Mesendoderm (in vitro differentiated cells): ENCODE measurements around the gene POLR3GL.
A peak's percentile ranks its signal among the peaks of the same experiment; 100 is the strongest.

Experiments
- DNase-seq: peaks from one replicate; pipeline ENCODE4 v3.0.0; 2013
- H2AK5ac ChIP-seq: 2 replicates; pipeline ENCODE4 v1.6.1; 2013; ENCODE audit warnings: low read length, inconsistent platforms
- H2BK120ac ChIP-seq: 2 replicates; pipeline ENCODE4 v1.6.1; 2013; ENCODE audit warnings: low read depth, mild to moderate bottlenecking, low read length, moderate library complexity, mixed read lengths
- H2BK15ac ChIP-seq: replicated peaks from 2 replicates; pipeline ENCODE4 v1.6.1; 2013; ENCODE audit warnings: low read depth, mild to moderate bottlenecking, moderate library complexity
- H2BK5ac ChIP-seq: 2 replicates; pipeline ENCODE4 v1.6.1; 2013; ENCODE audit warnings: low read length, inconsistent platforms
- H3K18ac ChIP-seq: 2 replicates; pipeline ENCODE4 v1.6.1; 2013; ENCODE audit warnings: mild to moderate bottlenecking, low read length, mixed read lengths
- H3K23ac ChIP-seq: one replicate; pipeline ENCODE4 v1.6.1; 2013; ENCODE audit warnings: low read length
- H3K27ac ChIP-seq: 2 replicates; pipeline ENCODE4 v1.5.1; 2013; ENCODE audit warnings: low read depth, mild to moderate bottlenecking, inconsistent platforms, low read length, moderate library complexity
- H3K27me3 ChIP-seq: 2 replicates; pipeline ENCODE4 v1.6.1; 2013; ENCODE audit warnings: low read length, control low read depth, mild to moderate bottlenecking, inconsistent platforms; ENCODE audit not compliant: insufficient read depth, poor library complexity
- H3K36me3 ChIP-seq: 2 replicates; pipeline ENCODE4 v1.6.1; 2013; ENCODE audit warnings: low read length, inconsistent platforms; ENCODE audit not compliant: control insufficient read depth, insufficient read depth
- H3K4ac ChIP-seq: one replicate; pipeline ENCODE4 v1.6.1; 2013; ENCODE audit warnings: low read depth, mild to moderate bottlenecking, low read length, moderate library complexity
- H3K4me1 ChIP-seq: 2 replicates; pipeline ENCODE4 v1.6.1; 2013; ENCODE audit warnings: low read depth, low read length, inconsistent platforms; ENCODE audit not compliant: control insufficient read depth
- H3K4me2 ChIP-seq: 2 replicates; pipeline ENCODE4 v1.6.1; 2013; ENCODE audit warnings: low read length
- H3K4me3 ChIP-seq: 2 replicates; pipeline ENCODE4 v1.5.1; 2013; ENCODE audit warnings: mild to moderate bottlenecking, low read length
- H3K56ac ChIP-seq: one replicate; pipeline ENCODE4 v1.6.1; 2013; ENCODE audit warnings: low read length
- H3K79me1 ChIP-seq: 2 replicates; pipeline ENCODE4 v1.6.1; 2013; ENCODE audit warnings: low read length, inconsistent platforms
- H3K79me2 ChIP-seq: 2 replicates; pipeline ENCODE4 v1.6.1; 2013; ENCODE audit warnings: mild to moderate bottlenecking, low read length; ENCODE audit not compliant: control insufficient read depth, insufficient read depth
- H3K9ac ChIP-seq: 2 replicates; pipeline ENCODE4 v1.6.1; 2013; ENCODE audit warnings: low read length, inconsistent platforms
- H4K5ac ChIP-seq: one replicate; pipeline ENCODE4 v1.6.1; 2013; ENCODE audit warnings: low read length
- H4K8ac ChIP-seq: one replicate; pipeline ENCODE4 v1.6.1; 2013; ENCODE audit warnings: low read depth, mild to moderate bottlenecking, control low read depth, low read length, moderate library complexity
- WGBS: extraction: QIAGEN DNeasy Blood & Tissue Kit; methylation state at CpG from one replicate; pipeline ENCODE4 v1.1.7; 2013; ENCODE audit warnings: low lambda C conversion rate, missing lambda C conversion rate; ENCODE audit not compliant: insufficient coverage; ENCODE audit errors: extremely low coverage; 5-methylcytosine and 5-hydroxymethylcytosine counted together

POLR3GL gene

DNA sequence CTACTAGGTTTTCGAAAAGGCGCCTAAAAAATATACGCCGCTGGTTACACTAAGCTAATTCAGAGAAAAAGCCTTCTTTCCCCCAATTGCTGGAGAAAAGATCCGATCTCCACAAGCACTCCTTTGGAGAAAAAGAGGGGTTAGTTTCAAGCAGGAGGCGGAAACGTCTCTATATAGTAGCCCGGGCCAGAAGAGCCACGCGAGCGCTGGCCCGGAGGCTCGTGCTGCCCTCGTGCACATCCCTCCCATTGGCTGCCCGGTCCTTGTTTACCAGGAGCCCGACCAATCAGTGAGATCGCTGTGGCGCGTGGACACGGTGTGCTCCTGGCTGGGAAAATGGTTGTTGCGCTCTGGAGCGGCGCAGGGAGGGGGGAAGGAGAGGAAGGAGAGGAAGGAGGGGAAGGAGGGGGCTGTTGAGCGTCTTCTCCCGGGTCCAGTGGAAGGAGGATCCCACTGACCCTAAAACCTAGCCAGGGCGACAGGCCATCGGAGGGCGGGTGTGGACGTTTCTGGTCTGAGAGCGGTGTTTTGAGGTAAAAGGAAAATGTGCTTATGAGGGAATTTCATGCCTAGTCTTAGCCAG lies 32.0 kb downstream of the POLR3GL start, which contains the start of gene TXNIP:
TSS of gene TXNIP (minus strand) at position 147 of the 583 bp plus-strand sequence. CDS start 313 bp downstream, outside the sequence.
- H2AK5ac ChIP-seq, result no peak within 1 kb of the TSS
- peak within 1 kb of the TSS; percentile 25 for H3K4me3 ChIP-seq
- H3K9ac ChIP-seq, result peak within 1 kb of the TSS; percentile 57
- peaks cover 2% of the 10 kb centered on the region for H3K4me1 ChIP-seq
- H3K79me2 ChIP-seq, result no peaks in the 10 kb centered on the region
- H3K23ac ChIP-seq, result no peak within 1 kb of the TSS
- H4K8ac ChIP-seq, result no peak within 1 kb of the TSS
- H3K56ac ChIP-seq, result peak within 1 kb of the TSS; percentile 85
- H2BK5ac ChIP-seq, result peak within 1 kb of the TSS; percentile 34
- no peaks in the 10 kb centered on the region for H3K79me1 ChIP-seq
- peak; percentile 98 for DNase-seq
- H3K27me3 ChIP-seq, result no peaks in the 10 kb centered on the region
- H2BK15ac ChIP-seq, result no peak within 1 kb of the TSS
- peak within 1 kb of the TSS; percentile 77 for H3K4me2 ChIP-seq
- peak within 1 kb of the TSS; percentile 82 for H3K18ac ChIP-seq
- WGBS, result no CpG with 5 or more reads among the region's 30 CpGs
- no peak within 1 kb of the TSS for H3K4ac ChIP-seq
- no peak within 1 kb of the TSS for H2BK120ac ChIP-seq
- H4K5ac ChIP-seq, result no peak within 1 kb of the TSS
- no peaks in the 10 kb centered on the region for H3K36me3 ChIP-seq
- no peak within 1 kb of the TSS for H3K27ac ChIP-seq

DNA sequence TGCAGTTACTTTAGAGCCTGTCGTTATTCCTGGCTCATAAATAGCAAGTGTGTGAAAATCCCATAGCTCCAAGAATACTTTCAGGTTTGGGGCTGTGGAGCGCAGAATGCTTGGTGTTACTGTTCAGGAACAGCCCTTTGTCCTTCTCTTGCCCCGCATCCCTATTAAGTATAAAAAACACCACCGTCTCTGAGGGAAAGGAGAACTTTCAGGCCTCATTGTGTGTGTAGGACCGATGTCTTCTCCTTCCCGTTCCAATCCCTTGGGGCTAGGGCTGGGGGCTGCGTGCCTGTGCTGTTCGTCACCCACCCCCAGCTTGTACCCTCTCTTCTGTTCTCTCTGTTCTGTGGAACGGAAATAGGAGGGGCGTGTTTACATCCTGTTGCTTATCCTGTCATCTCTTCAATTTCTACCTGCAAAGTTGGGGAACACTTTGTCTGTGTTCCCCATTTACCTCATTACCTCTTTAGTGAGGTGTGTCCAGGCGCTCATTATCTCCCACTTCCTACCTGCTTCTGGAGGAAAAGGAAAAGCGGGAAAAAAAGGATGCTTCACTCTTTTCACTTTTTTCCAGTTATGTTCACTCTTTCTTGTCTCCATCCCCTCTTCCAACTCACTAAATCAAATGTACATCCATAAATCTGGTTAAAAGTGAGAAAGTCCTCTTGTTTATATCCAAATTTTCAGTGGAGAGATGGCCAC lies 32.7 kb downstream of the POLR3GL start:
- Histone ChIP-seq H2BK15ac (no peak overlapping the region), H3K27ac (no peak overlapping the region), H2BK120ac (no peak overlapping the region), H3K27me3 (no peaks in the 10 kb centered on the region), H2BK5ac (peak overlapping the region; percentile 34), H3K79me2 (no peaks in the 10 kb centered on the region), H3K4ac (no peak overlapping the region), H3K4me3 (peak overlapping the region; percentile 25), H3K18ac (no peak overlapping the region), H3K79me1 (no peaks in the 10 kb centered on the region), H4K8ac (no peak overlapping the region), H2AK5ac (no peak overlapping the region), H3K23ac (no peak overlapping the region), H3K56ac (peak overlapping the region; percentile 85), H3K36me3 (no peaks in the 10 kb centered on the region), H4K5ac (no peak overlapping the region), H3K9ac (peak overlapping the region; percentile 57), H3K4me1 (peaks cover 2% of the 10 kb centered on the region), H3K4me2 (peak overlapping the region; percentile 77)
- DNase-seq, result peak; percentile 40
- no CpG with 5 or more reads among the region's 12 CpGs for WGBS

DNA sequence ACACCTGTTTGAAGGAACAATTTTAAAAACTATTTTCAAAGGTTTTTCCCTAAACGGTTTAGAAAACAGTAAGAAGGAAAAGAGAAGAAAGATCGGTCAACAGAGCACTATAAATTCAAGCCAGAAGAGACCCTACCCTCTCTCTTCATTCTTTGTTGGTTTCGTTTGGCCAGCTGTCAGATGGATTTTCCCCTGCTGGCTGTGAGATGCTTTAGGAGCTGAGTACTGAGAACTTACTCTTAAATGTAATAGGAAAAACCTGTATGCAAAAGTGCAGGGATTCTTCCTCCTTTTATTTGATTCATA lies 33.2 kb downstream of the POLR3GL start:
- no peak overlapping the region for H2BK15ac ChIP-seq
- no peak overlapping the region for H3K18ac ChIP-seq
- H3K4ac ChIP-seq, result no peak overlapping the region
- no peak overlapping the region for H4K5ac ChIP-seq
- DNase-seq, result no peak
- H3K4me1 ChIP-seq, result peaks cover 2% of the 10 kb centered on the region
- no peaks in the 10 kb centered on the region for H3K36me3 ChIP-seq
- H3K27me3 ChIP-seq, result no peaks in the 10 kb centered on the region
- H3K23ac ChIP-seq, result no peak overlapping the region
- H3K79me2 ChIP-seq, result no peaks in the 10 kb centered on the region
- H2BK5ac ChIP-seq, result no peak overlapping the region
- H2AK5ac ChIP-seq, result no peak overlapping the region
- H3K4me3 ChIP-seq, result no peak overlapping the region
- WGBS, result no CpG with 5 or more reads among the region's 3 CpGs
- H4K8ac ChIP-seq, result no peak overlapping the region
- H3K56ac ChIP-seq, result no peak overlapping the region
- H3K4me2 ChIP-seq, result no peak overlapping the region
- H3K27ac ChIP-seq, result no peak overlapping the region
- no peak overlapping the region for H2BK120ac ChIP-seq
- H3K79me1 ChIP-seq, result no peaks in the 10 kb centered on the region
- no peak overlapping the region for H3K9ac ChIP-seq

DNA sequence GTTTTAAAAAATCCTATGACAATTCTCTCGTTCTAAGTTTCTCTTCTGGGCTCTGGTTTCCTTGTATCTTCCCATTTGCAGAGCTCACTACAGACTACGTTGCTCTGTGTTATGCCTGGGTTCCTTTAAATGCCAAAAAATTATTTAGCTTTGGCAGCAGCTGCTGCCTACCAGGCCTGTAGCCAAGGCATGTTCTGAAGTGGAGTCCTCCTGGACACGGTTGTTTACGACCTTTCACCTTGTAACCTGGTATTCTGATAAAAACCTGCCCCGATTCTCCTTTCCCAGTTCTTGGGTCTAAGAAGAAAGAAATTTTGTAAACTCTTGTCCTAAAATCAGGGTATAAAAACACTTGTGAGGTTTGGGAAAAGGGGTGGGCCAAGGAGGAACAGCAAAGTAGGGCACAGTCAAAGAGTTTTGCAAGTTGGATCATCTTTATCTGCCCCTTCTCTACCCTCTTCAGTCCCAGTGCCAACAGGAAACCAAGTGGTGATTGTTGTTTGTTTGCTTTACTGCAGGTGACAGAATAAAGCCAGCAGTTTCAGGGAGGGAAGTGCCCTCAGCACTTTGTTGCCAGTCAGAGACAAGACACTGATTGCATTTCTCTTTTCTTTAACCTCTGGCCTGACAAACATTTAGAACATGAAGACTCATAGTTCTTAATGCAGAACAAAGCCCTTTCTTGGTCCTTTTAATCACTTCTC lies 35.0 kb downstream of the POLR3GL start:
- no peak for DNase-seq
- Histone ChIP-seq H3K23ac (no peak overlapping the region), H3K4ac (no peak overlapping the region), H3K79me1 (no peaks in the 10 kb centered on the region), H3K4me1 (peaks cover 2% of the 10 kb centered on the region), H3K36me3 (no peaks in the 10 kb centered on the region), H3K4me3 (no peak overlapping the region), H3K4me2 (no peak overlapping the region), H3K27me3 (no peaks in the 10 kb centered on the region), H2BK120ac (no peak overlapping the region), H3K79me2 (no peaks in the 10 kb centered on the region), H3K18ac (no peak overlapping the region), H2BK15ac (peak overlapping the region; percentile 64), H3K56ac (no peak overlapping the region), H3K27ac (no peak overlapping the region), H3K9ac (no peak overlapping the region), H2BK5ac (no peak overlapping the region), H2AK5ac (no peak overlapping the region), H4K5ac (no peak overlapping the region), H4K8ac (no peak overlapping the region)
- WGBS, result no CpG with 5 or more reads among the region's 5 CpGs

DNA sequence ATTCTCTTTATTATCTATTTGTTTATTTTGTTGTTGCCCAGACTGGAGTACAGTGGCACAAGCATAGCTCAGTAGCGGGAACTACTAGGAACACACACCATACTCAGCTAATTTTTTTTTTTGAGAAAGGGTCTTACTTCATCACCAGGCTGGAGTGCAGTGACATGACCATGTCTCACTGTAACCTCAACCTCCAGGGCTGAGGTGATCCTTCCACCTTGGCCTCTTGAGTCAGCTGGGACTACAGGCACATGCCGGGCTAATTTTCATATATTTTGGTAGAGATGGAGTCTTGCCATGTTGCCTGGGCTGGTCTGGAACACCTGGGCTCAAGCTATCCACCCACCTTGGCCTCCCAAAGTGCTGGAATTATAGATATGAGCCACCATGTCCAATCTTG lies 37.2 kb downstream of the POLR3GL start:
- no CpG with 5 or more reads among the region's 2 CpGs for WGBS
- no peak overlapping the region for H3K9ac ChIP-seq

More for the DNA sequence above, 37.2 kb downstream of the POLR3GL start:
- H3K27ac ChIP-seq, result no peak overlapping the region
- H3K4ac ChIP-seq, result no peak overlapping the region
- no peaks in the 10 kb centered on the region for H3K27me3 ChIP-seq
- no peaks in the 10 kb centered on the region for H3K79me2 ChIP-seq
- H2AK5ac ChIP-seq, result no peak overlapping the region
- H4K8ac ChIP-seq, result no peak overlapping the region
- DNase-seq, result no peak
- no peak overlapping the region for H2BK15ac ChIP-seq
- H3K79me1 ChIP-seq, result no peaks in the 10 kb centered on the region
- no peak overlapping the region for H2BK120ac ChIP-seq
- no peak overlapping the region for H3K23ac ChIP-seq
- no peak overlapping the region for H3K56ac ChIP-seq
- no peaks in the 10 kb centered on the region for H3K36me3 ChIP-seq
- peaks cover 2% of the 10 kb centered on the region for H3K4me1 ChIP-seq
- no peak overlapping the region for H4K5ac ChIP-seq
- no peak overlapping the region for H3K18ac ChIP-seq
- no peak overlapping the region for H2BK5ac ChIP-seq
- no peak overlapping the region for H3K4me3 ChIP-seq
- H3K4me2 ChIP-seq, result no peak overlapping the region
